ENCODE measurements around the gene GPANK1. TPM values are rescaled to one million over a fixed set of nuclear protein-coding genes. Genes with fewer than 3 reads are reported as not detected.

Gene GPANK1
- total RNA-seq, 4 donors from 2014 or later, result 6.9 to 16.0 (median 10.9) TPM

DNA sequence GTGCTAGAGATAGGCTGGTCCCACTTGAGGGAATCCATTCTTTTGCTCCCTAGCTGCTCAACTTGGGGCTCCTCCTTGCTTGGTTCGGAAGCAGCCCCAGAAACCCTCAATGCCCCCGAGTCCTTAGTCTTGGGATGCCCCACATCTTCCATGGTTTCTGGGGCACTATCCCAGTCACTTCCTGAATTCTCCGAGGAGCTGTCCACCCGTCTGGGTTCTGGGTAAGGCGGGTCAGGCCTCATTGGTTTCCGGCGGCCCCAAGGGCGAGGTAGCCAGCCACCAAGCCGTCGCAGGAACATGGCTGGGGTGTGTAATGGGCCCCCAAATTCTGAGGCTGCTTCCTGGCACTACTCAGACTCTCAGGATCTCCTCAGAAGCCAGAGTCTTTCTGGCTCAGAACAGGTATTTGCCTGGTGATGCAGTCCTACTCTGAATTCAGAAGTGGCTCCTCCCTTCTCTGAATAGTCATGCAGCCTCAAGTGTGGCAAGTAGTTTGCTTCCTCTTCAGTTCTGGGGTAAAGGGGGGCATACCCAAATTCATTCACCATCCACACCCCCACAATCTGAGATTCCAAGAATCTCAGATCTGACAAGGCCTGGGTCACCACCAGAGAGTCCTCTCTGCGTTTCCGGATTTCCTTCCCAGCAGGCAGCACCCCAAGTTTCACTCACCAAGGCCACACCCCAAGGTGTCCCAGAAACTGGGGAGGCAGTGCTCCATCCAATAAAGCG, 5.0 kb downstream of the GPANK1 start:
- 18% methylated on average over 12 of the region's 13 CpGs; no CpG with 5 or more reads in 1 of the 2 donors for WGBS, 2 donors
- Histone ChIP-seq H3K27me3 (no peaks in the 10 kb centered on the region), H3K4me1 (peaks cover 31 to 74% (median 37%) of the 10 kb centered on the region in 3 donors), H3K27ac (peak overlapping the region; percentile 90 to 95 (median 92)), H3K36me3 (peaks cover 4 to 65% (median 13%) of the 10 kb centered on the region in 3 donors), H3K4me3 (peak overlapping the region; percentile 52 to 78 (median 70)), H3K9me3 (no peaks in the 10 kb centered on the region)
- intact Hi-C loops (cut with DNase I), result no loop called here
- TF ChIP-seq POLR2A (IDR thresholded peaks at IDR 0.05), result no peak
- TF ChIP-seq, protein P1, sequence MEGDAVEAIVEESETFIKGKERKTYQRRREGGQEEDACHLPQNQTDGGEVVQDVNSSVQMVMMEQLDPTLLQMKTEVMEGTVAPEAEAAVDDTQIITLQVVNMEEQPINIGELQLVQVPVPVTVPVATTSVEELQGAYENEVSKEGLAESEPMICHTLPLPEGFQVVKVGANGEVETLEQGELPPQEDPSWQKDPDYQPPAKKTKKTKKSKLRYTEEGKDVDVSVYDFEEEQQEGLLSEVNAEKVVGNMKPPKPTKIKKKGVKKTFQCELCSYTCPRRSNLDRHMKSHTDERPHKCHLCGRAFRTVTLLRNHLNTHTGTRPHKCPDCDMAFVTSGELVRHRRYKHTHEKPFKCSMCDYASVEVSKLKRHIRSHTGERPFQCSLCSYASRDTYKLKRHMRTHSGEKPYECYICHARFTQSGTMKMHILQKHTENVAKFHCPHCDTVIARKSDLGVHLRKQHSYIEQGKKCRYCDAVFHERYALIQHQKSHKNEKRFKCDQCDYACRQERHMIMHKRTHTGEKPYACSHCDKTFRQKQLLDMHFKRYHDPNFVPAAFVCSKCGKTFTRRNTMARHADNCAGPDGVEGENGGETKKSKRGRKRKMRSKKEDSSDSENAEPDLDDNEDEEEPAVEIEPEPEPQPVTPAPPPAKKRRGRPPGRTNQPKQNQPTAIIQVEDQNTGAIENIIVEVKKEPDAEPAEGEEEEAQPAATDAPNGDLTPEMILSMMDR (IDR thresholded peaks at IDR 0.05), result no peak
- no peak for DNase-seq

DNA sequence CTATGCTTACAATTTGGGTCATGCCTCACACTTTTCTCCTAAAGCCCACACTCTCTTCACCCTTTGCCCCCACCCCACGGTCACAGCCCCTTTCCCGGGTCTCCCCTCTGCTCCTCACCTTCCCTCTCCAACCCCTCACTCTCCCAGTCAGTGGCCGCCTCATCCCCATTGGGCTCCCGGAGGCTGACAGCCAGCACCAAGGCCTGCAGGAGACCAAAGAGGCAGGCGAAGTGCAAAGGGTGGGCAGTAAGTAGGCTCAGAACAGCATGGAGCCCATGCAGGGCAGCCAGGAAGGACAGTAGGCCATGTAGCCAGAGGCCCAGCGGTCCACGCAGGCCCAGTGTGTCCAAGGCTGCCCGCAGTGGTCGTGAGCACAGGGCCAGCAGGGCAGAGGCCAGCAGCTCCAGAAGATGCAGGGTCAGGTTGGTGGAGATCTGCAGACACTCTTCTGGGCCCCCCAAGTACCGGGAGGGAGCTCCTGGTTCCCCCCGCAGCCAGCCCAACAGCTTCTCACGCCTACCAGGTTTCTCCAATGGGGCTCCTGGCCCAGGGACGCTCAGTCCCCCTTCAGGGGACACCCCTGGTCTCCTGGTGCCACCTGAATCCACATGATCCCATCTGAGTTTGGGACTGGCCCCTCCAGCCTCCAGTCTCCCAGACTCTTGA, 5.7 kb downstream of the GPANK1 start:
- WGBS, 2 donors, result 50 to 69% methylated on average over 4 to 6 of the region's 13 CpGs
- peaks cover 4 to 67% (median 13%) of the 10 kb centered on the region in 3 donors for H3K36me3 ChIP-seq
- peak overlapping the region; percentile 52 to 78 (median 70) for H3K4me3 ChIP-seq
- TF ChIP-seq, protein P1 (IDR thresholded peaks at IDR 0.05), result no peak
- no peak for TF ChIP-seq POLR2A (IDR thresholded peaks at IDR 0.05)
- peak overlapping the region; percentile 90 to 95 (median 92) for H3K27ac ChIP-seq
- intact Hi-C loops (cut with DNase I), result no loop called here
- peaks cover 28 to 68% (median 34%) of the 10 kb centered on the region in 3 donors for H3K4me1 ChIP-seq
- H3K27me3 ChIP-seq, result no peaks in the 10 kb centered on the region
- DNase-seq, result no peak
- no peaks in the 10 kb centered on the region for H3K9me3 ChIP-seq

- Histone ChIP-seq H3K36me3 (peaks cover 4 to 61% (median 13%) of the 10 kb centered on the region in 3 donors), H3K27ac (peak overlapping the region in 2 of 4 donors; percentile 25 to 94), H3K27me3 (no peaks in the 10 kb centered on the region), H3K9me3 (no peaks in the 10 kb centered on the region), H3K4me3 (no peak overlapping the region), H3K4me1 (peaks cover 19 to 67% (median 31%) of the 10 kb centered on the region in 3 donors)
- WGBS, 2 donors, result 72 to 83% methylated on average over 4 of the region's 4 CpGs
- TF ChIP-seq, protein P1 (IDR thresholded peaks at IDR 0.05), result no peak
- TF ChIP-seq POLR2A (IDR thresholded peaks at IDR 0.05), result no peak
- intact Hi-C loops (cut with DNase I), result no loop called here
- no peak for DNase-seq
These were observed 6.6 kb downstream of the GPANK1 start for GRCh38 chr6:31658158-31658688.

GRCh38 chr6:31657406-31658157, 7.2 kb downstream of the GPANK1 start:
- Histone ChIP-seq H3K36me3 (peaks cover 4 to 55% (median 13%) of the 10 kb centered on the region in 3 donors), H3K9me3 (no peaks in the 10 kb centered on the region), H3K27me3 (no peaks in the 10 kb centered on the region), H3K4me1 (peaks cover 19 to 63% (median 30%) of the 10 kb centered on the region in 3 donors), H3K4me3 (no peak overlapping the region), H3K27ac (peak overlapping the region in 2 of 4 donors; percentile 25 to 28)
- intact Hi-C loops (cut with DNase I), result no loop called here
- no peak for DNase-seq
- TF ChIP-seq POLR2A (IDR thresholded peaks at IDR 0.05), result no peak
- TF ChIP-seq, protein P1 (IDR thresholded peaks at IDR 0.05), result no peak
- WGBS, 2 donors, result 56 to 77% methylated on average over 4 to 5 of the region's 6 CpGs

Measured in esophagus squamous epithelium (tissue), 5 donors.